Tibial artery (tissue), 4 donors: ENCODE measurements around the gene CARD19.

Experiments used
- DNase-seq, 2 donors: peaks; one replicate each; pipeline ENCODE4 v3.0.0-alpha.2; 2019
- H3K27ac ChIP-seq, 2 donors: fragments of 200-600 bp; sonication (generic) in 1 of 2; 1 replicate in 1 of 2; 2 replicates in 1 of 2; pipeline ENCODE4 v1.5.1; 2018 to 2019; ENCODE audit warnings: mild to moderate bottlenecking in 1 of 2
- H3K27me3 ChIP-seq, 2 donors: fragments of 200-600 bp; sonication (generic) in 1 of 2; one replicate each; pipeline versions ENCODE4 v1.5.1 to v1.6.0; 2016 to 2019
- H3K36me3 ChIP-seq, 3 donors: fragments of 200-600 bp; sonication (generic) in 2 of 3; one replicate each; pipeline ENCODE4 v1.5.1; 2016 to 2019; ENCODE audit warnings: mild to moderate bottlenecking in 2 of 3
- H3K4me1 ChIP-seq, 4 donors: fragments of 200-600 bp; sonication (generic) in 2 of 4; 1 replicate in 3 of 4; 2 replicates in 1 of 4; pipeline ENCODE4 v1.5.1; 2016 to 2019
- H3K4me3 ChIP-seq, 2 donors: fragments of 200-600 bp; sonication (generic) in 1 of 2; 1 replicate in 1 of 2; 2 replicates in 1 of 2; pipeline ENCODE4 v1.5.1; 2018 to 2019; ENCODE audit warnings: mild to moderate bottlenecking in 2 of 2
- H3K9me3 ChIP-seq, 3 donors: fragments of 200-600 bp; sonication (generic) in 1 of 3; one replicate each; pipeline ENCODE4 v1.5.1; 2016 to 2019
- CTCF ChIP-seq, 2 experiments: fragments of 200-600 bp in 1 of 2; fragments of 450-650 bp in 1 of 2; IDR thresholded peaks; one replicate each; pipeline ENCODE4 v1.5.1; 2017 to 2019; ENCODE audit warnings: antibody characterized with exemption in 2 of 2, mild to moderate bottlenecking in 1 of 2, moderate library complexity in 1 of 2
- intact Hi-C: fragments of 100-400 bp; cut with DNase I; formaldehyde crosslinking; loops from one replicate; pipeline ENCODE4 v1.15.0; 2023; ENCODE audit warnings: low total_unique reads

CARD19 gene

DNA sequence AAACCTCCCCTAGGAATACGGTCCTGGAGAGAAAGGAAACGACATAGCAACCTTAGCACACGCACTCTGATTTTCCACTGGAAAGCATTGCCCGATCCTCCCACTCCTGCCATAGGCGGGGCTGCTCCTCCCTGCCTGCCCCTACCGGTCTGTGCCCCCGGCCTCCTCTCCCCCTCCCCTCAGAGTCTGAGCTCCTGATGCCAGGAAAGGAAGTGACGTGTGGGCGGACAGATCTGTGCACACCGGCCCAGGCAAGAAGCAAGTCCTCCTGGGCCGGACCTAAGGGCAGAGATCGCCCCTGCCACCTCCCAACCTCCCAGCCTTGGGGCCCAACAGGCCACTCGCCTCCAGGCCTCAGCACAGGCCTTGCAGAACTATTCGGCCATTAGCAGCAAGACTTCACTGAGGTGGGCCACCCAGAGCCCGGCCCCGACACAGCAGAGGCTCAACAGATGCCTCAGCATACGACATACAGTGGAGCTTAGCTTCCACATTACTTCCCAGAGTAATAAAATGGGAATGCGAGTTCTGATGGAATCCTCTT is 30.9 kb downstream of the CARD19 start:
- H3K27me3 ChIP-seq = no peaks in the 10 kb centered on the region
- no peak for TF ChIP-seq CTCF (IDR thresholded peaks at IDR 0.05)
- no peak overlapping the region for H3K4me3 ChIP-seq
- peaks cover 29 to 58% (median 44%) of the 10 kb centered on the region in 3 donors for H3K36me3 ChIP-seq
- H3K9me3 ChIP-seq = no peaks in the 10 kb centered on the region
- peaks cover 0 to 62% (median 55%) of the 10 kb centered on the region in 4 donors for H3K4me1 ChIP-seq
- DNase-seq = peak; percentile 22 to 80
- H3K27ac ChIP-seq = peak overlapping the region; percentile 42 to 72
- intact Hi-C loops = no loop called here

DNA sequence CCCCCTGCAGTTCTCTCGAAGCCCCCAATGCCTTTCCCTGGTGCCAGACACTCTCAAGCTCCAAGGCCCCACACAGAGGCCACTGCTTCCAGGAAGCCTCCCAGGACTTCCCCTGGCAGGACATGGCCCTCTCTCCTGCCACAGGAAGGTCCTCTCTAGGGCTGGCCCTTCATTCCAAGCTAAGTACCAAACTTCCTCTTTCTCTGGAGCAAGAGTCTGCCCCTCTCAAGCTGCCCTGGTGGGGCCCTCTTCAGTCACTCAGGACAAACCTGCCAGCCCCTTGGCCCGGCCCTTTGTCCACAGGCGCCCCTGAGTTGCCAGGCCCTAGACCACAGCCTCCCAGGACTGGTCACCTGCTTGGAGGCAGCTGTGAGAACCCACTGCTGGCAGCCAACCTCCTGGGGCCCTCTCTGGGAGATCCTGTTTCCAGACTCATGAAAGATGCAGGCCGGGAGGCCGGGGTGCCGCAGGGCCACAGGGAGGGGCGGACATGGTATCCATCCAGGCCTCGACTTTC is 31.4 kb downstream of the CARD19 start:
- H3K4me1 ChIP-seq = peaks cover 0 to 68% (median 60%) of the 10 kb centered on the region in 4 donors
- no peak overlapping the region for H3K4me3 ChIP-seq

GRCh38 chr9:93128011-93128714 is 32.1 kb downstream of the CARD19 start:
- H3K4me1 ChIP-seq = peaks cover 0 to 75% (median 67%) of the 10 kb centered on the region in 4 donors

More for the DNA sequence above, 31.4 kb downstream of the CARD19 start:
- Histone ChIP-seq H3K27me3 (no peaks in the 10 kb centered on the region), H3K27ac (peak overlapping the region; percentile 42 to 72), H3K36me3 (peaks cover 28 to 52% (median 40%) of the 10 kb centered on the region in 3 donors), H3K9me3 (no peaks in the 10 kb centered on the region)
- TF ChIP-seq CTCF (IDR thresholded peaks at IDR 0.05) = no peak
- DNase-seq = peak; percentile 26 to 68
- intact Hi-C loops = no loop called here

DNA sequence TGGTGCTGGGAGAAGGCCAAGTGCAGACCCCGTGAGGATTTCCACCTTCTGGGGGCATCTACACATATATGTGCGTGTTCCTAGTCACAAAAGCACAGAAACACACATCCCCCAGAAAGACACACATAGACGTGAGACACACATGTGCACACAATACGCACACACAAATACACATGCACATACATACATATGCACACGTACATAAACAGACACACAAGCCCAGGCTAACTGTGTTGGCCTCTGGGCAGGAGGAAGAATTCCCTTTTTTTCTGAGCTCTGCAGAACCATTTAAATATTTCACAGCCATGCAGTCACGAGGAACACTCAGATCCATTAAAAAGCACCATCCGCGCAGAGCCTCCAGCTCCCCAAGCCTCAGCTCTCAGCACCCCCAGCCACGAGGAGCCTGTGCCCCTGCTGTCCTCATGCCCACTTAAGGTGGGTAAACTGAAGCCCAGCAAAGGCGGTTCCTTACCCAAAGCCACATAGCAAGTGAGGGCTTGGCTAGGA is 32.8 kb downstream of the CARD19 start:
- peak overlapping the region in 1 of 2 donors; percentile 100 for H3K27ac ChIP-seq
- peaks cover 16 to 39% (median 27%) of the 10 kb centered on the region in 3 donors for H3K36me3 ChIP-seq
- intact Hi-C loops = no loop called here
- no peak for DNase-seq
- no peaks in the 10 kb centered on the region for H3K9me3 ChIP-seq
- H3K4me1 ChIP-seq = peaks cover 0 to 78% (median 69%) of the 10 kb centered on the region in 4 donors
- no peaks in the 10 kb centered on the region for H3K27me3 ChIP-seq
- H3K4me3 ChIP-seq = no peak overlapping the region
- TF ChIP-seq CTCF (IDR thresholded peaks at IDR 0.05) = no peak

More at GRCh38 chr9:93128011-93128714, 32.1 kb downstream of the CARD19 start:
- no peak for TF ChIP-seq CTCF (IDR thresholded peaks at IDR 0.05)
- Histone ChIP-seq H3K4me3 (no peak overlapping the region), H3K9me3 (no peaks in the 10 kb centered on the region), H3K27ac (peak overlapping the region; percentile 42 to 72), H3K27me3 (no peaks in the 10 kb centered on the region), H3K36me3 (peaks cover 22 to 45% (median 33%) of the 10 kb centered on the region in 3 donors)
- intact Hi-C loops = no loop called here
- no peak for DNase-seq

DNA sequence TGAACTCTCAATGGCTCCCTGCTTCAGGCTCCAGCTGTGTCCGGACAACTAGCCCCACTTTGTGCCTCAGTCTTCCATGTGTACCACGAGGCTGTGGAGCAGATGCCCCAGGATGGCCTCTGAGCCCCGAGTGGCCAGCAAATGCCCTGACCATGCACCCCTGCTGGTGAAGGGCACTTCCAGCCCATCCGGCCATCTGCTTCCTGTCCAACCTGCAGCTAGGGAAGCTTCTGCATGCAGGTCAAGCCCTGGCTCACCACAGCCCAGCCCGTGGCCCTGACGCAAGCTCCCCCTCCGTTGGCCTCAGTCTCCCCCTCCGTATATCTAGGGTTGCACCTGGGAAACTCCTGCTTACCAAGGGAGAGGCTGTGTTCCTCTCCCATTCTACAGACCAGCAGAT is 33.3 kb downstream of the CARD19 start:
- Histone ChIP-seq H3K9me3 (no peaks in the 10 kb centered on the region), H3K4me3 (no peak overlapping the region), H3K4me1 (peaks cover 0 to 78% (median 69%) of the 10 kb centered on the region in 4 donors), H3K27me3 (no peaks in the 10 kb centered on the region), H3K27ac (peak overlapping the region; percentile 23 to 100), H3K36me3 (peaks cover 11 to 34% (median 21%) of the 10 kb centered on the region in 3 donors)
- DNase-seq = peak in 1 of 2 donors; percentile 73
- intact Hi-C loops = no loop called here
- TF ChIP-seq CTCF (IDR thresholded peaks at IDR 0.05) = no peak
